ENCODE results near the gene ITSN1.
"Not testable (repeated sequence)": the region's sequence is repeated elsewhere in the genome, so short reads cannot be mapped to it uniquely, and the experiment has no call there.

Gene ITSN1

GRCh38 chr21:33729139-33729538, 86.8 kb downstream of the ITSN1 start:
- not testable (repeated sequence) for DNase-seq (ENCODE audit: low read depth in 2 of 3, low spot score in 2 of 3)

DNA sequence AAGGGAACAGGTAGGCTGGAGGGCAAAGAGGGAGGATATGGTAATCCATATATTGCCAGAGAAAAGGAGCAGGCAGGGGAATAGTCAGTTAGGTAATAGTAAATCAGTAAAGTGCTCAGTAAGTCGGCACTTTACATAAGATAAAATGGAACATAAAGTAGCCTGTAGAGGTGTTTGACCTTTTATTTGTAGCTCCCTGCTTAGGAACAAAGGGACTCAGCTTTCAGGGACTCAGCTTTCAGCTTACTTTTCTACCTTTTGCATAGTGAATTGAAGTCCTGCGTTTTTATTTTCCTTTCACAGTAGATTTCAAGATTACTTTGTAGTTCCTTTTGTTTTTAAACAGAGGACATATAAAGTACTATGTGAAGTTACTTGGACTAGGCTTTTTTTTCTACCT, 87.3 kb downstream of the ITSN1 start:
- no peak for DNase-seq (ENCODE audit: low read depth in 2 of 3, low spot score in 2 of 3)

GRCh38 chr21:33731447-33731846, 89.1 kb downstream of the ITSN1 start:
- no peak for DNase-seq (ENCODE audit: low read depth in 2 of 3, low spot score in 2 of 3)

DNA sequence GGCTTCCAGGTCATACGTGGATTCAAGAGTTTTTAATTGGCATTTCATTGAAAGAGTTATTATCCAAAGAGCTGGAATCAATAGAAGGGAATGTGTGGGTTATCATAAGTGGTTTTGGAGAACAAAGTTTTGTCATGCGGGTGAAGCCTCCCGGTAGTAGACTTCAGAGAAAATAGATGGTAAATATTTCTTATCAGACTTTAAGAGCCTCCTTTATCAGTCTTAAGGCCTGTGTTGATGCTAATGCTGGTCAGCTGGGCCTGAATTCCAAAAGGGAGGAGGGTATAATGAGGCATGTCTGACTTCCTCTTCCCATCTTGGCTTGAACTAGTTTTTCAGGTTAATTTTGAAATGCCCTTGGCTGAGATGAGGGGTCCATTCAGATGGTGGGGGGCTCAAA, 89.7 kb downstream of the ITSN1 start:
- DNase-seq (ENCODE audit: low read depth in 2 of 3, low spot score in 2 of 3), result no peak

DNA sequence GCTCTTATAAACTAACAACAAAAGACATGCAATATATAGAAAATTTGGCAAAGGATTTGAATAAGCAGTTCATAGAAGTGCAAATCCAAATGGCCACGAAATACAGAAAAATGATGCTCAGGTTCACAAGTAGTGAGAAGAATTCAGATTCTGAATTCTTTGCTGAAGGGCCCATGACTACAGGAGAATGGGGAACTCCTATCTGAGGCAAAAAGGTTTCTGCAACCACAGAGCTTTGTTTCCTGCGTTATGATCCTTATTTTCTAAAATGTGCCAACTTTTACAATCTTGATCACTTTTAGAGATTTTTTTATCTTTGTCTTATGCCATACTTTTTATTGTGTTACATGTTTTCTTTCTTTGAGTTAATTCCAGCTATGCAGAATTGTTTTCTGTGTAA, 91.3 kb downstream of the ITSN1 start:
- no peak for DNase-seq (ENCODE audit: low read depth in 2 of 3, low spot score in 2 of 3)

DNA sequence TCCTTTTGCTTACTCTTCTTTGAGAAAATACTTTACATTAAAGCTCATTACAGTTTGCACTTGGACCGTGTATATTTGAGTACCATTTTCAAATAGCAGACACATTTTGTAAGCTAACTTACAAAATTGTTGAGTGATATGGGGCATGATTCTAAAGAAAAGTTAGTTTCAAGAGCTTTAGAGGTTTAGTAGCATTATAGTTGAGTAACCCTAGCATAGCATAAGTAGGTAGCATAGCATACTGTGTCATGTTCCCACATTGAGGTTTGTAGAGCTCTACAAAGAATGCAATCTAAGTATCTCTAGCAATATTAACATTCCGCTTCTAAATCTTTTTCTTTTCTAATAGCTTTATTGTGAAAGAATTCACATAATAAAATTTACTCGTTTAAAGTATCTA, 92.0 kb downstream of the ITSN1 start:
- no peak for DNase-seq (ENCODE audit: low read depth in 2 of 3, low spot score in 2 of 3)

DNA sequence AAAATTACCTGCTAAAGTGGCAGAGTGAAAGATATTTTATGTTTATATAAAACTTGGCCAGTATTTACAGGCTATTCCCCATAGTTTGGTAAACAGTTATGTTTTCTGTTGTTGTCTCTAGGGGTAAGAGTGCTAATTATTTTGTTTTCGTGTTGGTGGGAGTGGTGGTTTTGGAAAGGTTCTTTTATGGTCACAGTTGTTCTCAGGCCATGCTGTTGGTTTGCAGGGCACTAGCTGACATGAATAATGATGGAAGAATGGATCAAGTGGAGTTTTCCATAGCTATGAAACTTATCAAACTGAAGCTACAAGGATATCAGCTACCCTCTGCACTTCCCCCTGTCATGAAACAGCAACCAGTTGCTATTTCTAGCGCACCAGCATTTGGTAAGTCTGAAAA, 92.5 kb downstream of the ITSN1 start:
- no peak for DNase-seq (ENCODE audit: low read depth in 2 of 3, low spot score in 2 of 3)

DNA sequence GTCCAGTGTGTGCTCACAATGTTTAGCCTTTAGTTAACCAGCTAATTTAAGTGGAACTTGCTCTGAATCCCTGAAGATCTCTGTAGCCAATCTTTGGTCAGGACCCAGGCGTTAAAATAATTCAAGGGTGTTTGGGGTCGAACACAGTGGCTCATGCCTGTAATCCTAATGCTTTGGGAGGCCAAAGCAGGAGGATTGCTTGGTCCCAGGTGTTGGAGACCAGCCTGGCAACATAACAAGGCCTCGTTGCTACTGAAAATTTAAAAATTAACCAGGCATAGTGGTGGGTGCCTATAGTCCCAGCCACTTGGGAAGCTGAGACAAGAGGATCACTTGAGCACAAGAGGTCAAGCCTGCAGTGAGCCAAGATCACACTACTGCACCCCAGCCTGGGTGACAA, 94.3 kb downstream of the ITSN1 start:
- no peak for DNase-seq (ENCODE audit: low read depth in 2 of 3, low spot score in 2 of 3)

DNA sequence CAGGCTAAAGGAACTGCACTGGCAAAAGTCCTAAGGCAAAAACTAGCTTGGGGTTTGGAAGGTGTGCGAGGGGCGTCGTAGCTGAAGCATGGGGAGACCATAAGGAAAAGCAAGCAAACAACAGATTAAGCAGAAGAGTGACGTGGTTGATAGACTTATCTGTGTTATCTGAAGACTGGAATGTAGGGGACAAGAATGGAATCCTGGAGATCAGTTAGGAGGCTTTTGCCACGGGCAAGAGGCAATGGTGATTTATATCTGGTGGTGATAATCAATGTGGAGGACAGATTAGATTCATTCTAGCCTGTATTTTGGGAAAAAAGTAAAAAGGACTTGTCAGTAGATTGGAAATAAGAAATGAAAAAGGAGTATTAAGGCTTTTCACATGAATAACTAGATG, 97.4 kb downstream of the ITSN1 start:
- DNase-seq (ENCODE audit: low read depth in 2 of 3, low spot score in 2 of 3), result no peak

- no peak for DNase-seq (ENCODE audit: low read depth in 2 of 3, low spot score in 2 of 3)
Observed at GRCh38 chr21:33747420-33747819, 105.1 kb downstream of the ITSN1 start.

GRCh38 chr21:33748903-33749302, 106.6 kb downstream of the ITSN1 start:
- DNase-seq (ENCODE audit: low read depth in 2 of 3, low spot score in 2 of 3), result no peak

GRCh38 chr21:33750017-33750416, 107.7 kb downstream of the ITSN1 start:
- DNase-seq (ENCODE audit: low read depth in 2 of 3, low spot score in 2 of 3), result no peak

- DNase-seq (ENCODE audit: low read depth in 2 of 3, low spot score in 2 of 3), result no peak
Observed at GRCh38 chr21:33751120-33751519, 108.8 kb downstream of the ITSN1 start.

DNA sequence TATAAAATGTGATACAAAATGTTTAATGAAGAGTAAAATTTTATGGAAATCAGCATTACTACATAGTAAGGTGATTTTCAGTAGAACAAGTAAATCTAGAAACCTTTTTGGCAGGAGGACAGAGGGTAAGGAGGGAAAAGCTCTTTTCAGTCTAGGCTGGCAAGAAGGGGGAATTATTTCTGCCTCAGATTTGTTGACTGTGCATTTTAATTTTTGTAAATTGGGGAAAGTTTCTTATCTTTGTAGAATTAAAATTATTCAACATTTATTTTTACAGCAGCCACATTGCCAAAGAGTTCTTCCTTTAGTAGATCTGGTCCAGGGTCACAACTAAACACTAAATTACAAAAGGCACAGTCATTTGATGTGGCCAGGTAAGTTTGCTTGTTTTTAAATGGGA, 109.2 kb downstream of the ITSN1 start:
- no peak for DNase-seq (ENCODE audit: low read depth in 2 of 3, low spot score in 2 of 3)

DNA sequence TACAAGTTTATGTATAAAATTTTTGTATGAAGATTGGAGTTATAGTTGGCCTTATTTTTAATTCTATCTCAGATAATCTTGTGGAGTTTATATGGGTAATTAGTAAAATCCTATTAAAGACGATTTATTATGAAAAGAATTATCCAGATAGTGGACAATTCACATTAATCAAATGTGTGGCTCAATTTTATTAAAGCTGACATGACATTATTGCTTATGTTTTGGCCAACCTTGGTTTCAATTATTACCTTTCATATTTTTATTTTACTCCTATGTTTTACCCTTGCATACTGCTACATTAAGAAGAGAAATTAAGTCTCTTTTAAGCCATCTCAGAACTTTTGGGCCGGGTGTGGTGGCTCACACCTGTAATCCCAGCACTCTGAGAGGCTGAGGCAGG, 110.0 kb downstream of the ITSN1 start:
- DNase-seq (ENCODE audit: low read depth in 2 of 3, low spot score in 2 of 3), result no peak

DNA sequence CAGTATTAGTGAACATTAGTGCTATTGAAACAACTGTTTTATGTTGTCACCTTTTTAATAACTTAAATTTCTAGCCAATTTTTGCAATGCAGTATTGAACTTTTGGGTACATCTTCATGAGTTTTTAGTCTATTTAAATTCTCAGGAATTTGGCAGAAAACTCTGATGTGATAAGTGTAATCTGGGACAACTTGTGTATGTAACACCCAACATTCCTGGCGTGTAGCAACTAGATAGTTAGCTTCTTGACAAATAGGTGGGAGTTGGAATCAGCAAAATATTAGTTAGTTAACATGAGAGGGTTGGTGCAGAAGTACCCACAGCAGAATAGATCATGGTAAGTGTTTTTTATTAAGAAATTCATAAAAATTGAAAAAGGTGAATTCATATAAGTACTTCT, 111.6 kb downstream of the ITSN1 start:
- DNase-seq (ENCODE audit: low read depth in 2 of 3, low spot score in 2 of 3), result no peak

DNA sequence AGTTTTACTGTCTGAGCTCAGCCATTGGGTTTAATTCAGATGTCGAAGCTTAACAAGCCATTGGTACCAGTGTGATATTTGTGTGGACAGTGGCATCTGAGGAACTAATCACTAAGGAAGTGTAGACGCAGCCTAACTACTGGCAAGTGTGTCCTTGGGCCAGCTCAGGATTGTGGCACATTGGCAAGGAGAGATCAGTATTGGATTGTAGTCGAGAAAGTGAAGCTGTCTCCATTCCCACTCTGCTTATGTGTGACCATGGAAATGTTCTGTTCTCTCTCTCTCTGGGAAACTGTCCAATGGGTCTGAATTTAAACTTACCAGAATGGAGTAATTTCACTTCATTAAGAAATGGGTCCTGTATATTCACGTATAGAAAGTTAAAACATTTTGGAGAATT, 112.2 kb downstream of the ITSN1 start:
- DNase-seq (ENCODE audit: low read depth in 2 of 3, low spot score in 2 of 3), result no peak

- no peak for DNase-seq (ENCODE audit: low read depth in 2 of 3, low spot score in 2 of 3)
Observed at GRCh38 chr21:33755354-33755753, 113.1 kb downstream of the ITSN1 start.

DNA sequence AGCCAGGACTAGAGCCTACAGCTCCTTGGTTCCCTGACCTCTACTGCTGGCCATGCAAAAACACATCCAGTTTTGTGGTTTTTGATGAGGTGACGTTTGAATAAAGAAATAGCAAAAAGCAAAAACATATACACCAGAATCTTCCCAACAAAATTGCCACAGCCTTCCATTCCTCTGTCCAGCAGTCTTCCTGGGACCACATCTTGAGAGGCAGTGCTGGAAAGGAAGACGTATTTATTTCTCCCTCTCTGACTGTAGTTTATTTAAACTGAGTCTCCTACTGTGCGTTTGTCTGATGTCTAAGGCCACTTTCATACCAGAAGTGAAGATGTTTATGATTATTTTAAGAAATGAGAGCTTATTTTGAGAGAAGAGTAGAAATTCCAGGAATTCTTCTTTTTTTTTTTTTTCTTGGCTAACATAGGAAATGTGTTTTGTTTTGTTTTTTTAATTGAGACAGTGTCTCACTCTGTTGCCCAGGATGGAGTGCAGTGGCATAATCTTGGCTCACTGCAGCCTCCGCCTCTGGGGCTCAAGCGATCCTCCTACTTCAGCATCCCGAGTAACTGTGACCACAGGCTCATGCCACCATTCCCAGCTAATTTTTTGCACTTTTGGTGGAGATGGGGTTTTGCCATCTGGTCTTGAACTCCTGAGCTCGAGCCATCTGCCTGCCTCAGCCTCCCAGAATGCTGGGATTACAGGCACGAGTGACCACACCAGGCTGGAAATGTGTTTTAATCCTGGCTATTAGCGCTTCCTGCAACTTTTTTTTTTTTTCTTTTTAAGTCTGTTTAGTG, 118.5 kb downstream of the ITSN1 start:
- no peak for DNase-seq (ENCODE audit: low read depth in 2 of 3, low spot score in 2 of 3)

DNA sequence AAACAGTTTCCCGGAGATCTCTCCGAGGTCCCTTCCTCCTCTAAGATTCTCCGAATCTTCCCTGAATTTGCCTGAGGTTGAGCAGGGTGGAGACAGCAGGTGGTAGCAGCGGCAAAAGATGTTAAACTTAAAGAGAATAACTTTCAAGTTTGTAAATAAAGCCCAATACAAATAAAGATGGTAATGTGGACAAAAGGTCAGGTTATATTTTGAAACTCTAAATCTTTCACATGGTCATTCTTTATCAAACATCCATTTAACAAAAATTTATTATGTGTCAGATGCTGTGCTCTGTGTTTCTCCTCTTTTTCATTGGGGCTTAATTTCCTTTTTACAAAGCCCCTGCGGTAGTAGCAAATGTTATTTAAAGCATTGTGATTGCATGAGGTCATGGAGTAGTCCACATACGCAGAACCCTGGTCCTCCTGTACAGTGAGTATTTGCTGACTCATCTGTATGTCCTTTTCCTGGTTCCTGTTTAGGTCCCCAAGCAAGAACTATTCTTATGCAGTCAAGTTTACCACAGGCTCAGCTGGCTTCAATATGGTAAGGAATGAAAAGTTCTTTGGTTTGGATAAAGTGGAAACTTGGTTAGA, 119.2 kb downstream of the ITSN1 start:
- DNase-seq (ENCODE audit: low read depth in 2 of 3, low spot score in 2 of 3), result no peak

DNA sequence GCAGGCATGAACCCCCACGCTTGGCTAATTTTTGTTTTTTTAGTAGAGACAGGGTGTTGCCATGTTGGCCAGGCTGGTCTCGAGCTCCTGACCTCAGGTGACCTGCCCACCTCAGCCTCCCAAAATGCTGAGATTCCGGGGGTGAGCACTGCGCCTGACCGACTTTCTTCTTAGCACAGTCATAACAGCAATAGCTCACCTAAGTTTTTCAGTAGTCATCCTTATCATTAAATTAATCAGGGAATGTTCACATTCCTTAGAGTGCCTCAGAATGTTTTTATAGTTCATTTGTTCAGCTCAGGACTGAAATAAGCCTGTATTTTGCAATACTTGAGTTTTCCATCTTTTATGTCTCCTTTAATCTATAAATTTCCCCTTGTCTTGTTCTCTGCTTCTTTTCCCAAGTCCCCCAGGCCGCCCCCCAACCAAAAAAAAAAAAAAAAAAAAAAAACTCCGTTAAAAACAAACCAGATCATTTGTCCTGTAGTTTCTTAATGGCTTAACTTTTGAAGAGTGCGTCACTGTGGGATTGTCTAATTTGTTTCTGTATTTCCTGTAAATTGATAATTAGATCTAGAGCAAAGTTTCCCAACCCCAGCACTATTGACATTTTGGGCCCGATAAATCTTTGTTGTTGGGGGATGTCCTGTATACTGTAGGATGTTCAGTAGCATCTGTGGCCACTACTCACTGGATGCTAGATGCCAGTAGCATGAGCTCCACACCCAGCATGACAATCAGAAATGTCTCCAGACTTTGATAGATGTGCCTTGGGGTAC, 120.7 kb downstream of the ITSN1 start:
- no peak for DNase-seq (ENCODE audit: low read depth in 2 of 3, low spot score in 2 of 3)

- no peak for DNase-seq (ENCODE audit: low read depth in 2 of 3, low spot score in 2 of 3)
Observed at GRCh38 chr21:33763582-33763899, 121.2 kb downstream of the ITSN1 start.

All from activated CD8-positive, alpha-beta memory T cell treated with anti-CD3 and anti-CD28 coated beads for 48 hours (primary cell).